Endothelial cell of umbilical vein (primary cell): Measurements from ENCODE around the gene MEOX1. TPM values are rescaled to one million over a fixed set of nuclear protein-coding genes. Genes with fewer than 3 reads are reported as not detected.

Source experiments
- BruUV-seq: library from RNA; stranded (reverse); fragments of 400-500 nt; replicated peaks from 2 replicates; lab custom pipeline; 2021; lab: Mats Ljungman, UMichigan
- CTCF ChIA-PET: fragments of 300-600, 350-600 bp; sonication (Branson Sonifier 250); formaldehyde crosslinking; loops from one replicate; lab custom pipeline; 2021; ENCODE audit warnings: antibody characterized with exemption, inconsistent platforms; lab: Charles Lee
- POLR2A ChIA-PET: fragments of 300-600, 350-600 bp; sonication (Branson Sonifier 250); formaldehyde crosslinking; loops from one replicate; lab custom pipeline; 2021; ENCODE audit warnings: antibody characterized with exemption, inconsistent platforms; lab: Charles Lee
- DNase-seq: peaks from one replicate; pipeline ENCODE4 v3.0.0-alpha.2; 2011; ENCODE audit warnings: low read depth, low spot score
- FAIRE-seq: peaks from 2 replicates; lab custom pipeline; 2011; peaks lifted over from hg19 to GRCh38; lab: Jason Lieb, UNC
- H2AFZ ChIP-seq: 2 replicates; pipeline ENCODE4 v1.6.0; 2012; ENCODE audit warnings: low read depth, low read length, control low read depth, inconsistent platforms
- H3K27ac ChIP-seq: 2 replicates; pipeline ENCODE4 v1.5.1; 2011; ENCODE audit warnings: low read depth, mild to moderate bottlenecking, control low read depth, low read length, moderate library complexity; ENCODE audit not compliant: insufficient read depth
- H3K27me3 ChIP-seq, 2 experiments: 2 replicates each; pipeline versions ENCODE4 v1.6.0 to v1.6.1; 2011; ENCODE audit warnings: low read length in 2 of 2, mixed read lengths in 1 of 2; ENCODE audit not compliant: control insufficient read depth in 2 of 2, insufficient read depth in 2 of 2
- H3K36me3 ChIP-seq, 2 experiments: 2 replicates in 1 of 2; 3 replicates in 1 of 2; pipeline ENCODE4 v1.5.1; 2011; ENCODE audit warnings: low read length in 2 of 2, mild to moderate bottlenecking in 1 of 2, moderate library complexity in 1 of 2; ENCODE audit not compliant: control insufficient read depth in 2 of 2, insufficient read depth in 2 of 2; ENCODE audit errors: extremely low read depth in 1 of 2
- H3K4me1 ChIP-seq: 3 replicates; pipeline ENCODE4 v1.5.1; 2011; ENCODE audit warnings: mild to moderate bottlenecking, low read length; ENCODE audit not compliant: control insufficient read depth, insufficient read depth; ENCODE audit errors: extremely low read depth
- H3K4me2 ChIP-seq: 2 replicates; pipeline ENCODE4 v1.6.1; 2011; ENCODE audit warnings: low read length, control low read depth, mixed read lengths; ENCODE audit not compliant: insufficient read depth
- H3K4me3 ChIP-seq, 3 experiments: fragments of 200-600 bp in 1 of 3; sonication (generic), shearing (Covaris generic) in 1 of 3; replicated peaks in 1 of 3; 2 replicates each; pipeline ENCODE4 v1.5.1; 2011 to 2016; ENCODE audit warnings: control low read depth in 3 of 3, low read length in 3 of 3, mild to moderate bottlenecking in 2 of 3, inconsistent platforms in 1 of 3, low read depth in 1 of 3, moderate library complexity in 1 of 3; ENCODE audit not compliant: insufficient read depth in 1 of 3
- H3K79me2 ChIP-seq: 2 replicates; pipeline ENCODE4 v1.6.0; 2012; ENCODE audit warnings: low read length, inconsistent platforms; ENCODE audit not compliant: control insufficient read depth, insufficient read depth
- H3K9ac ChIP-seq: replicated peaks from 2 replicates; pipeline ENCODE3; 2011; ENCODE audit warnings: low read length, control low read depth; ENCODE audit not compliant: insufficient read depth; ENCODE audit errors: extremely low read depth
- H3K9me1 ChIP-seq: replicated peaks from 3 replicates; pipeline ENCODE4 v1.6.0; 2011; ENCODE audit warnings: mild to moderate bottlenecking, low read length; ENCODE audit not compliant: control insufficient read depth, insufficient read depth; ENCODE audit errors: extremely low read depth
- H3K9me3 ChIP-seq: replicated peaks from 2 replicates; pipeline ENCODE4 v1.5.1; 2012; ENCODE audit warnings: low read length, inconsistent platforms; ENCODE audit not compliant: control insufficient read depth, insufficient read depth
- H4K20me1 ChIP-seq: replicated peaks from 2 replicates; pipeline ENCODE3; 2011; ENCODE audit warnings: mild to moderate bottlenecking, low read length; ENCODE audit not compliant: control insufficient read depth, insufficient read depth; ENCODE audit errors: extremely low read depth
- CTCF ChIP-seq, 2 donors: IDR thresholded peaks; 1 replicate in 1 of 2; 2 replicates in 1 of 2; pipeline ENCODE4 v1.5.1; 2011; ENCODE audit warnings: low read length in 2 of 2, mild to moderate bottlenecking in 2 of 2, moderate library complexity in 2 of 2, control low read depth in 1 of 2, inconsistent platforms in 1 of 2, low read depth in 1 of 2; ENCODE audit not compliant: insufficient read depth in 1 of 2; ENCODE audit errors: extremely low read depth in 1 of 2
- EZH2 ChIP-seq: IDR thresholded peaks from 2 replicates; pipeline ENCODE4 v1.6.1; 2012; ENCODE audit warnings: borderline replicate concordance, low read depth, mild to moderate bottlenecking, moderate library complexity, low read length, inconsistent platforms; ENCODE audit not compliant: severe bottlenecking
- FOS ChIP-seq: IDR thresholded peaks from 2 replicates; pipeline ENCODE4 v1.6.1; 2011; ENCODE audit warnings: mild to moderate bottlenecking, low read length, moderate library complexity, borderline replicate concordance; ENCODE audit not compliant: insufficient read depth
- GATA2 ChIP-seq: IDR thresholded peaks from 2 replicates; pipeline ENCODE4 v1.7.0; 2011; ENCODE audit warnings: low read depth, mild to moderate bottlenecking, moderate library complexity, mixed read lengths, low read length; ENCODE audit not compliant: insufficient read length, insufficient read depth
- JUN ChIP-seq: IDR thresholded peaks from 2 replicates; pipeline ENCODE4 v1.6.1; 2011; ENCODE audit warnings: borderline replicate concordance, low read depth; ENCODE audit not compliant: insufficient read length, insufficient read depth
- MYC ChIP-seq: IDR thresholded peaks from one replicate; pipeline ENCODE4 v1.6.1; 2011; ENCODE audit warnings: mild to moderate bottlenecking, low read depth, low read length
- POLR2A ChIP-seq: IDR thresholded peaks from 2 replicates; pipeline ENCODE4 v1.6.1; 2012; ENCODE audit warnings: low read depth, mild to moderate bottlenecking, control low read depth, low read length
- POLR2AphosphoS5 ChIP-seq: IDR thresholded peaks from 2 replicates; pipeline ENCODE4 v1.6.1; 2012; ENCODE audit warnings: low read depth, mild to moderate bottlenecking, control low read depth, low read length, moderate library complexity; ENCODE audit not compliant: insufficient read depth
- dilution Hi-C: fragments of 300-500 bp; cut with MboI; formaldehyde crosslinking; loops from one replicate; pipeline ENCODE4 v1.15.0; 2019; ENCODE audit warnings: low sequenced_read_pairs; ENCODE audit not compliant: extremely low pct_ligation_motif_present
- intact Hi-C: fragments of 100-400 bp; cut with micrococcal nuclease; formaldehyde crosslinking; loops from one replicate; pipeline ENCODE4 v1.10.0; 2022
- polyA plus RNA-seq, 4 experiments: library from polyadenylated mRNA; depleted of rRNA in 3 of 4; stranded (reverse) in 3 of 4; unstranded in 1 of 4; fragments of >200 nt; gene quantifications; 2 replicates each; pipeline versions ENCODE4 v1.2.1 to v1.2.3, GENCODE V29; 2011 to 2012; ENCODE audit warnings: missing spikeins in 1 of 4
- total RNA-seq: library from RNA; stranded (reverse); gene quantifications from 2 replicates; pipeline ENCODE4 v1.2.3, GENCODE V29; 2021
- TF ChIP-seq, protein P1 (sequence below): IDR thresholded peaks from 2 replicates; pipeline ENCODE4 v1.6.1; 2011; ENCODE audit not compliant: insufficient read depth, insufficient read length

The MEOX1 gene
- total and polyA plus RNA-seq, 2 donors (not counting 3 experiments of a cell fraction or from before 2014, with no cell fraction given): 0.06 TPM; not detected in 1

GRCh38 chr17:43640491-43641252 is 21.1 kb downstream of the MEOX1 start:
- no peak for DNase-seq
- intact Hi-C loops (no loop called here), dilution Hi-C loops (no loop called here)
- no peaks in the 10 kb centered on the region for H3K36me3 ChIP-seq
- H2AFZ ChIP-seq: no peak overlapping the region
- no peak overlapping the region for H3K4me2 ChIP-seq
- no peak overlapping the region for H3K9ac ChIP-seq
- no peaks in the 10 kb centered on the region for H3K9me3 ChIP-seq
- ChIA-PET POLR2A (no interaction called here), CTCF (interaction anchor here (0.6 to 1.9 kb wide), 11 partner anchors 8 to 107 kb away, joined by 3 to 8 read pairs (median 4); no protein-coding TSS in a partner anchor)
- no TSS peak for BruUV-seq
- no peaks in the 10 kb centered on the region for H3K79me2 ChIP-seq
- no peak overlapping the region for H3K27ac ChIP-seq
- H3K4me3 ChIP-seq: no peak overlapping the region
- H3K27me3 ChIP-seq: peaks cover 0 to 2% of the 10 kb centered on the region in 2 experiments
- no peaks in the 10 kb centered on the region for H4K20me1 ChIP-seq
- no peak for FAIRE-seq
- TF ChIP-seq CTCF (IDR thresholded peaks at IDR 0.05; ENCODE audit: extremely low read depth in 1 of 2, insufficient read depth in 1 of 2, low read depth in 1 of 2, low read length in 2 of 2) (no peak), MYC (no peak), POLR2AphosphoS5 (no peak), FOS (no peak), EZH2 (no peak), JUN (no peak), GATA2 (no peak), POLR2A (no peak)
- TF ChIP-seq, protein P1, sequence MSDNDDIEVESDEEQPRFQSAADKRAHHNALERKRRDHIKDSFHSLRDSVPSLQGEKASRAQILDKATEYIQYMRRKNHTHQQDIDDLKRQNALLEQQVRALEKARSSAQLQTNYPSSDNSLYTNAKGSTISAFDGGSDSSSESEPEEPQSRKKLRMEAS: no peak
- H3K4me1 ChIP-seq: peaks cover 2% of the 10 kb centered on the region
- H3K9me1 ChIP-seq: no peaks in the 10 kb centered on the region
